DND-41 (cell line): Measurements from ENCODE around the gene THRSP.

Experiments used
- CTCF ChIP-seq: IDR thresholded peaks from 2 replicates; pipeline ENCODE4 v1.5.1; 2012; ENCODE audit warnings: borderline replicate concordance, low read length, moderate library complexity, mild to moderate bottlenecking; ENCODE audit not compliant: poor library complexity, severe bottlenecking; ENCODE audit errors: extremely low read depth
- EZH2 ChIP-seq: IDR thresholded peaks from 3 replicates; pipeline ENCODE4 v1.6.1; 2012; ENCODE audit warnings: borderline replicate concordance, low read depth, mild to moderate bottlenecking, moderate library complexity, low read length, inconsistent platforms; ENCODE audit not compliant: severe bottlenecking

DNA sequence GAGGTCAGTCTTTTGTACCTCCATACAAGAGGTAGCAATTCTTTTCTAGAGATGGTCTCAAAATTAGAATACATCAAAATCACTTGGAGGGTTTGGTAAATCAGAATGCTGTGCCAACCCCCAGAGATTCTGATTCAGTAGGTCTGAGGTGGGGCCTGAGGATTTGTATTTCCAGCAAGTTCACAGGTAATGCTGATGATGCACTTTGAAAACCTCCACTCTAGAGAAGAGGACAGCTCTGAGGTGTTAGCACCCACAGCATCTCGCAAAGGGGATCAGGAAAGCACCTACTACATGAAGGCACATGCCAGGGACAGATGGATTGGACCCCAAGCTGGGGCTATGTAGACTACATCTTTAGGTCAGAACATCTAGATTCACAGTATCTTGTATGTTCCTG, 47.8 kb upstream of the THRSP start:
- TF ChIP-seq CTCF (no peak), EZH2 (no peak)
